HG02840 (cell line): ENCODE data around the gene NMNAT2.
"Not testable (repeated sequence)": the region's sequence is repeated elsewhere in the genome, so short reads cannot be mapped to it uniquely, and the experiment has no call there.

Experiments used
- ATAC-seq: cut with Tn5 transposase; IDR thresholded peaks from one replicate; pipeline ENCODE4 v1.9.1; 2021; ENCODE audit warnings: mild to moderate bottlenecking, moderate library complexity, moderate number of reproducible peaks; ENCODE audit not compliant: unreplicated experiment, low FRiP score

The NMNAT2 gene

DNA sequence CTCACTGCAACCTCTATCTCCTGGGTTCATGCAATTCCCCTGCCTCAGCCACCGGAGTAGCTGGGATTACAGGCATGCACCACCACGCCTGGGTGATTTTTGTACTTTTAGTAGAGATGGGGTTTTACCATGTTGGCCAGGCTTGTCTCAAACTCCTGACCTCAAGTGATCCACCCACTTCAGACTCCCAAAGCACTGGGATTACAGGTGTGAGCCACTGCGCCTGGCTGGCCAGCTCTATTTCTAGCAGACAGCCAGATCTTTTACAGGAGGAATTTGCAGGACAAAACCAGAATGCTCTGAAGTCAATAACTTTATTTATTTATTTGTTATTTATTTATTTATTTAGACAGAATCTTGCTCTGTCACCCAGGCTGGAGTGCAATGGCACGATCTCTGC, 144.2 kb downstream of the NMNAT2 start:
- not testable (repeated sequence) for ATAC-seq

DNA sequence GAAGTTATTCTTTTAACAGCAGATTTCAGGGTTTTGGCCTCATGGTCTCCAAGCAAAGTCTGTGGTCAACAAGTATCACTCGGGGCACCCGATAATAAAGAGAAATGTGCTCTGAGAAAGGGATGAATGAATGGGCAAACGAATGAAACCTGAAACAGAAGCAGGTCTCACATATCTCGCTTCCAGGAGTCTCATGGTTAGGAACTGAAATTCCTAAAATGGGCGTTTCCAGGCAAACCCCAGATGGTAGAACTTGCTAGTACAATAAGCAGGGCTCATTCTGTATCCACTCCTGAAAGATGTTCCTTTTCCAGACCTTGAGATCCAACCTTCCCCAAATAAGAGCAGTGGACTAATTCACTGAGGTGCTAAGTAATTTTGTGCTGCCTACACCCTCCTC, 144.9 kb downstream of the NMNAT2 start:
- ATAC-seq, result no peak

DNA sequence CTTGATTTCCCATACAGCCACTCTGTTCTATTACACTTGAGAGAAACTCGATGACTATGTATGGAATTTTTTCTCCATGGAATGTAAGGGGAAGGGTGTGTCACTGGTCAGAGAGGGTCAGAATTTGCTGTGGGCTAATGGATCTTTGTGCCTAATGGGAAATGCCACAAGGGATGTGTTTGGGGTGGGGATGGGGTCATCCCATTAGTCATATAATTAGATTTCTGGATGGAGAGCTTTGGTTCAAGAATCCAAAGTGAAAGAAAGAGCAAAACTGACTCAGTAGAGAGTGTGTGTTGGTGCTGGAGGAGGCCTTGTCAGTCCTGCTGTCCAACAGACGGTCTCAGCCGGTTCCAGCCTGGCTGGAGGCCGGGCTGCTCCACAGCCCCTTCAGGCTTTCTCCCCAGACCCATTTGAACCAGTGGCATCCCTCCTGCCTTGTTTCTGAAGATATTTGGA, 145.8 kb downstream of the NMNAT2 start:
- ATAC-seq, result no peak

DNA sequence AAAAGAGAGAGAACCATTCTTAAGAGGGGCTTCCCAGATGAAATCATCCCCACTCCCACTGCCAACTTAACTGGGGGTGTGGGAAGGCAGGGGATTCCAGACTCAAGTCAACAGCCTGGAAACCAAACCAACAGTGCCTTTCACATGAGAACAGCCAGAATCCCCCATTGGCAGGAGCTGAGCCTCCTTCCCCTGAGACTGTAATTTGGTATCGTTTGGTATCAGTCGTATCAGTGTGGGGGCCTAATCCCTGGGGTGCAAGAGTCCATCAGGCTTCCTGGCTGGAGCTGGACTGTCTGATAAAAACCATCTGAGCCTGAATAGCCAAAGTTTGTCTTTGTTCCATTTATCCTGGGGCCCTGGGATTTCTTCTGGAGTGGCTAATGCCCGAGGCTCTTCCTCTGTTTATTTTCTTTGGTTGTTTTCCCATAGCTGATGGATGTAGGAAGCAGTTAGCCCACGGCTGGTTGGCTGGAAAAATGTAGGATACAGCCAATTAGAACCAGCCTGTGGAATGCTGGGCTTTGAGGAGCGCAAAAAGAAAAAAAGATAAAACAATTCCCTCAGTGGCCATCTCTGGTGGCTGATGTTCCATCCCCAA, 147.5 kb downstream of the NMNAT2 start:
- ATAC-seq, result no peak

DNA sequence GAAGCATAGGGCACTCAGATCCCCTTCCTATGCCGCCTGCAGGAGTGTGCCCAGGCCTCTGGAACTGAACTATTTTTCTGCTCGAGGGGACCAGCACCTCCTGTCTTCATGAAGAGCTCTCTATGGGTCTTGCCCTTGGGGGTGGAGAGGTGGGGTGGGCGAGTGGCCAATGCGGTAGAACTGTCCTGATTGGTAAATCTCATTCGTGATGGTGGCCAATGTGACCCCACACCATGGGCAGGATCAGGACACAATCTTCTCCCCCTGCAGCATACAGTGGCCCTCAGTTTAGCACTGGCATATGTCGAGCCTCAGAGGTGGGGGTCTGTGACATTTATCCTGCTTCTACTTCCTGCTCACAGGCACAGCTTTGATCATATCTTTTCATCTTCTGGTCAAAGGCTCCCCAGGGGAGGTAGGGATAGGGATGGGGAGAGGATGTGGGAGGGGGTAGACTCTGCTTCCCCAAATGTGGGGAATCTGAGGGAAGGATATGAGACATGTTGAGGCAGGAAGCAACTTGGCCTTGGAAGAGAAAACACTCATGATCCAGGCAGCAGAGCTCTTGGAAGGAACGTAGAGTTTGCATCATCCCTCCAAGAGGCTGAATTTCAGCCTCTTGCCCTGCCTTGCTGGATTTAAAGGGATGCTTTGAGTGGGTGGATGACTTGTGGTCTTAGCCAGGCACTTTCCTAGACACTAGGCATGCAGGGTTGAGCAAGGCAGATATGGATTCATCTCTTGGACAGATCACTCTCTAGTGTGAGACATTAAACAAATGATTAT, 150.3 kb downstream of the NMNAT2 start:
- ATAC-seq, result no peak

DNA sequence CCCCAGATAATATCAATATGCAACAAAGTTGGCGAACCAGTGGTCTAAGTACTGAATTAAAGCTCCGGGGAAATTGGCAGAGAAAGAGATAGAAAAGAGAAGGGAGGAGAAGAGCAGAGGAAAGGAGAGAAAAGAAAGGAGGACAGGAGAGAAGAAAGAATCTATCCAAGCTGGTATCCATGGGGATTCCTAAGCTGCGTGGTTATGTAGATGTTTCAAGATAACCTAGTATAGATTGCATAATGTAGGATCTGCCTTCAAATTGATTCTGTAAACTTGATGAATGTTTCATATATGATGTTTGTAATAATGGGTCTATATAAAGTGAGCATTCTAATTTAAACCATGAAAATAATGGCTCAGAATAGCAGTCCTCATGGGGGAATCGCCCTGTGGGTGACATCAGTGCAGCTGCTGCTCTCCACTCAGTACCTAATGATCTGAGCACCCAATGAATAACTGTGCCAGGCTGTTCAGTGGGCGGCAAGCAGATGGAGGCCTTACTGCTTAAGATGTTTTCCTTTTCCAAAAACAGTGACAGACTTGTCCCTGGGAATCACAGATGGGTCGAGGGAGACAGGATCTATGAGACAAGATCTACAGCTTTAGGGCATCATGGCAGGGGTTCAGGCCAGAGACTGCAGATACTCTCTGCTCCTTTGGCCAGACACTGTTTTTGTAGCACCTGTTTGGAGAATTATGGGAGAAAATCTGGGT, 154.1 kb downstream of the NMNAT2 start:
- ATAC-seq, result no peak

DNA sequence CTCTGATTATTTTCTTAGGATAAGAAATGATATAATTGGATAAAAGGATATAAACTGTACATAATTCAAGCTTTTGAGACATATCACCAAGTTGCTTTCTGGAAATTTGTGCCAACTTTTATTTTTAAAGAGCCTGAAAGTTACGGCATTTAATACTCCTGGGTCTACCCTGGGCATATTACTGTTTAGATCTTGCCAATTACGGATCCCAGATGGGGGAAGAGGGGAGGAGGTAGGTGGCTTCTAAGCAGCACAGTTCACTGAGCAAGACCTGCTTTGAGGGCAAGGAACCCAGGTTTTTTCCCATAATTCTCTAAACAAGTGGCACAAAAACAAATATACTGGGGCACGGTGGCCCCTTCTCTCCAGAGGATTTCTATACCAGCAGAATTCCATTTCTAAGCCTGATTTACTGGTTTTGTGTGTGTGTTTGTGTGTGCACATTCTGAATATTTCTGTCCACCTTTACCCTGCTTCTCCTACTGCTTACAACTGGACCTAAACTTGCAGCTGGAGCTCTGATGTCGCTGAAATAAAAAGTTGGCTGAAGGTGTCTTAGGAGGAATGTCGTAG, 155.5 kb downstream of the NMNAT2 start:
- no peak for ATAC-seq

DNA sequence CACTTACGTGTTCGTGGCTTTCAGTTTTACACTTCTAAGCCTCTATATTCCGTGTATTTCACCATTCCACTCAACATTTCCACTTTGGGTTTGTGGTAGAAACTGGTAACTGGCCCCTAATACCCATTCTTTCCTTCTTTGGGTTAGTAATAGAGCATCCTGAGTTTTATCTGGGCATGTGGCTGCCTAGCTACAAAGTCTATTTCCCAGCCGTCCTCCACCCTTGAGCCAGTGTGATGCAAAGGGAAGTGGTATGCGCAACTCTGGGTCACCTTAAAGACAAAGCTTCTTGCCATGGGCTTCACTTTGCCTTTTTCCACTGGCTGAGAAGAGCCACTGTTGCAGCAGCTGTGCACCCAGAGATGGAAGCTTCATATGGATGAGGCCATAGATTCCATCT, 158.3 kb downstream of the NMNAT2 start:
- ATAC-seq, result no peak

DNA sequence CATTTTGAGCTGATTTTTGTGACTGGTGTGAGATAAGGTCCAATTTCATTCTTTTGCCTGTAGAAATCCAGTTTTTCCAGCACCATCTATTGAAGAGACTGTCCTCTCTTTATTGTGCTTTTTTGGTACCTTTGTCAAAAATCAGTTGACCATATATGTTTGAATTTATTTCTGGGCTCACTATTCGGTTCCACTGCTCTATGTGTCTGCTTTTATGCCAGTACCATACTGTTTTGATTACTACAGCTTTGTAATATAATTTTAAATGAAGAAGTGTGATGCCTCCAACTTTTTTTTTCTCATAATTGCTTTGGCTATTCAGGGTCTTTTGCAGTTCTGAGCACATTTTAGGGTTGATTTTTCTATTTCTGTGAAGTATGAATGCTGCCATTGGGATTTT, 163.1 kb downstream of the NMNAT2 start:
- no peak for ATAC-seq

DNA sequence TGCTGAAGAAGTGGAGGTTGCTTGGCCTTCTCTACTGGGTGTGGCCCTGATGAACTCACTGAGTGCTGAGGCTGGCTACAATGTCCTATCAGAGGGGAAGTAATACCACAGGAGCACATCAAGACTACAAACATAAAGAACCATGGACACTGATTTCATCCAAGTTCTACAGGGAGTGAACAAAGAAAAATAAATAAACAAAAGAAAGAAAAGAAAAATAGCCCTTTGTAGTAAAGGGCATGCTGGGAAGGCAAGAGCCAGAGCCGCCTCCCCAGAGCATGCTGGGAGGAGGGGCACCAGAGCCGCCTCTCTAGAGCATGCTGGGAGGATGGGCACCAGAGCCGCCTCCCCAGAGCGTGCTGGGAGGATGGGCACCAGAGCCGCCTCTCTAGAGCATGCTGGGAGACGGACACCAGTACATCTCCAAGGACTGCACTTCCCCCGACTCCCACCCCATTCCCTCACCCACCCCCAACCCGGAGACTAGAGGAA, 166.2 kb downstream of the NMNAT2 start:
- ATAC-seq, result no peak

DNA sequence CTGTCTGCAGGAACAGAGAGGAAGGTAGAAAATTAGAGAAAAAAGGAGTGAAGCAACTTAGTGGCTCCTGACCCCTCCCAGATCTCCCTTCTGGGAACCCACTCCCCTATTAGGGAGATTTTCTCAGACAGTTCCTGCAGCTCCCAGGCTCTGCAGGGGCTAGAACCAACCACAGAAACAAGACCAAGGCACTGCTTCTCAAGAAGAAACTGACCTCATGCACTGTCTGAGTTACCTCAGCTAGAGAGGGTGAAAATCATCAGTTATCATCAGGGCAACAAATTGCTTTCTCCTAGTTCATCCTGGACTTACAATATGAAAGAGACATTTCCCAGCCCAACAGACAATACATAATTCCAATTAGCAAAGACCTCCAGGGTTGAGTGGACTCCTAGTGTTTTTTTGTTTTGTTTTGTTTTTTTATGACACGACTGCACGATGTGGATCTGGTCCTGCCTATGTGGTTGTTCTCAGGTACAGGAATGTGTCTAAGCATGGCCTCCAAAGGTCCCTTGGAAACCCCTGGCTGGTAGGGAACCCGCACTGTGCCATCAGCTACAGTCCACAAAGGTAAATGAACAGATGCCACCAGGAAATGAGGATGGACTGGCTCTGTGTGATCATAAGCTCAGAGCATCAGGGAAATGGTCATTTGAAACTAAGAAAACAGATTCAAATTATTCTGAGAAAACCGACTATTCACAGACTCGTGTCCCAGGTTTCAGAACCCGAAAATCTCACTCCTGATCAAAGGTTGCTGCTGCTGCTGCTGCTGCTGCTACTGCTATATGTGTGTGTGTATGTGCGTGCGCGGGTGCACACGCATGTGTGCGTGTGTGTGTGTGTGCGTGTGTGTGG, 166.8 kb downstream of the NMNAT2 start:
- ATAC-seq, result no peak

DNA sequence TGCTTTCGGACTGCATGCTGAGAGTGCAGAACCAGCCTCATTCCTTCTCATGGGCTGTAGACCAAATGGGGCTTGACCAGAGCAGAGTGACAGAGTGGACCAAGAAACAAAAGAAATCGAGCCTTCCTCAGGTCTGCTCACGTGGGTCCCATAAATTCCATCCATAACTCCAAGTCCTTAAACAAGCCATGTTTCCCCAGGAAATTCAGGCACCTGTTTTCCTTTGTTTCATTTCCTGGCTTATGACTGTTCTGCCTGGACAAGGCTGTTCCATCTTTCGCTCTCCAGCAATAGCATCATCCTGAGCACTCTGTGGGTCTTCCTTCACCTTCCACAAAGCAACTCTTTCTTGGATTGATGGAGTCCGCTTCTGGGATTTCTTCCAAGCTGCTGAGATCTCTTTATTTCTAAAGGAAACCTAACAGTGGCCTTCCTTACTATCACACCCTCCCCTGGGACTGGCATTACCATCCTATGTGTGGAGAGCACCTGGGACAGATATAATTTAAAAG, 168.2 kb downstream of the NMNAT2 start:
- ATAC-seq, result no peak

DNA sequence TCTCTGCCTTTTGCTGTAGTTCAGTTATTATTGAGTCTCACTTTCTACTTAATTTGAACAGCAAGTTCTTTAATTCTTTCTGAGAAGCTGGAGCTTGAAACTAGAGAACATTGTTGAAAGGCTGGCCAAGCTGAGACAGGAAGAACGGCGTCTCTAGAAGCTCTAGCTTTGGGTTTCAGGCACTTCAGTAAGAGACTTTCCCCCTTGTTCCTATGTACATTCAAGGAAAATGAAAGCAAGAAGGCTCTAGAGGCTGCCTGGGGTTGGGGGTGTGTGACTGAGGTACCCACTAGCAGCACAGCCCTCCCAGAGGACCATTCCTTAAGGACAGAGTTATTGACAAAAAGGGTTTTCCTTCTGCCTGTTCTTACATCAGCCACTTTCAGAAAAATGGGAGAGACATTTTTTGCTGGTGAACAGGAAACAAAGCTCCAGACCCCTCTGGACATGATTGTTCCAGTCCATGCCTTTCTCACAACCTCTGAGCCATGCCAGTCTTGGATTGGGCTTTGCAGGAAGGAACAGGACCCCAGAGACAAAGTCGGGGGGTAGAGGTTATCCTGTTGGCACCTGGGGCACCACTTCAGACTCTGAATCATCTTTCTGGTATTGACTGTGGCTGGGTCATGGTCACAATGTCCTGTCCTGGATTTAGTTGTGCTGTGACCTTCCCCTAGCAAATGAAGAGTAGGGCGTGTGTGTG, 169.0 kb downstream of the NMNAT2 start:
- no peak for ATAC-seq

DNA sequence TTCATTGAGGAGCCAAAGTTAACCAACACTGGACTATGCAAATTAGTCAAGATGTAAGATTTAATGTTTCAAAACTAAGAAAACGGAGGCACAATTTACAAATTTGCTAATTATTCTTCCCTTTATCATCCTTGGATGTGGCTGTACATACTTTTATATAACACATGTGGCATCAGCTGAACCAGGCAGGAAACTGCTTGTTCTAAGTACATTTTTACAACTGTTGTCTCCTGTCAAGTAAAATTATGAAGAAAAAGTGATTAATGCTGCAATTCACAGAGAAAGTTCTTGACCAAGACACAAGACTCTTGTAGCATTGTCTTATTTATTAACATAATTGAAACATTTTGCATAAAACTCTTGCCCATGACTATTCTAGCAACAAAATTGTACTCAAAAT, 170.2 kb downstream of the NMNAT2 start:
- no peak for ATAC-seq

DNA sequence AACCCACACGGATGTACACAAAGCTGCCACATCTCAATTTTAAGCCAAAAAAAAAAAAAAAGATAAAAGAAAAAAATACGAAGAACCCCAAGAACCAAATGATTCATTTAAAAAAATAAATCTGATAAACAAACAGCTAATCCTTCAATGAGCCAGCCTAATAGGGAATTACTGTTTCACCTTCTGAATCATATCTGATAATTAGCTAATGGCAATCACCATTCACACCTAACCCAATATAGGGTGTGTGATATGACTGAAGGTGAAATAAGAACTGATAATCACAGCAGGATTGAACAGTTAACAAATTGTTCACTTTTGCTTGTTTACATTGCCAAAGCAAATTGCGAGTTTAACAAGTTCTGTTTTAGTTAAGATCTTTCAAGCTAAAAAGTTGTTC, 170.7 kb downstream of the NMNAT2 start:
- ATAC-seq, result no peak

DNA sequence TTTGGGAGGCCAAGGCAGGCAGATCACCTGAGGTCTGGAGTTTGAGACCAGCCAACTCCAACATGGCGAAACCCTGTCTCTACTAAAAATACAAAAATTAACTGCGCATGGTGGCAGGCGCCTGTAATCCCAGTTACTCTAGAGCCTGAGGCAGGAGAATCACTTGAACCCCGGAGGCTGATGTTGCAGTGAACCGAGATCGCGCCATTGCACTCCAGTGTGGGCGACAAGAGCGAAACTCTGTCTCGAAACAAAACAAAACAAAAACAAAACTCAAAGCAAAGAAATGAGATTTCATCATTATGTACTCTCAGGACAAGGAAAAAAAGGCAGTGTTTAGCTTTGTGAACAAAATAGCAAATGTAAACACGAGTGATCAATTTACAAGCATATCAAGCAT, 171.1 kb downstream of the NMNAT2 start:
- ATAC-seq, result no peak

DNA sequence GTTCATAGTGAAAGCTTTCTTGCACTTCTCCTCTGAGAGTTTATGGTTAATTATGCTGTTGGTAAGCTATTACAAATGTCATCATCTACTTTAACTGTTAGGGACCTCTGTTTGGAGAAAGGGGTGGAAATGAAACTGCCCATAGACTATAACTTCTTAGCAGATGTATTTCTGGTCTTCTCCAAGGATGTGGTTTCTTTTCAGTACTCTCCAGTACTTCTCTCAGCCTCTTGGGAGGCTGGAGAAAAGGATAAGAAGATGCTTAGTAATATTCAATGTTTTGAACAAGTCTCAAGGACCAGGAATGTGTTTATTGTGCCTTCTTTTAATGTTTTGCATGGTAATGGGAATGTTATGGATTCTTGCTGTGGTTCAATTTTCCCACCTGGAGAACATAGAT, 171.7 kb downstream of the NMNAT2 start:
- ATAC-seq, result no peak

DNA sequence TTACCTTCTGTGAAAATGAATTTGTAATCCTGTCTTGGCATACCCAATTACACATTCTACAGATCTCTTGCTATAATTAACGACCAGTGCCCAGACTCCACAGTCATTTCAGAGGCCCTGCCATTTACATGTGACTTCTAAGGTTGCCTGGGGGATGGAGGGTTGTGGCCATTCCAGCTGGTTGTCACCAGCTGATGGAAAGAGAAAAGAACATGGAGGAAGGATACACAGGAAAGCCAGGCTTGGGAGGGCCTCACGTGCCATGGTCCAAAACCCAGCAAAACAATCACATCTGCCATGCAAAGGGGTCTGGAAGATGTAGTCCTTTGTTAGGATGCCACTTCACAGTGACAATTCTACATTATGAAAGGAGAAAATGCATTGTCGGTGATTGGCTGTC, 172.8 kb downstream of the NMNAT2 start:
- no peak for ATAC-seq

DNA sequence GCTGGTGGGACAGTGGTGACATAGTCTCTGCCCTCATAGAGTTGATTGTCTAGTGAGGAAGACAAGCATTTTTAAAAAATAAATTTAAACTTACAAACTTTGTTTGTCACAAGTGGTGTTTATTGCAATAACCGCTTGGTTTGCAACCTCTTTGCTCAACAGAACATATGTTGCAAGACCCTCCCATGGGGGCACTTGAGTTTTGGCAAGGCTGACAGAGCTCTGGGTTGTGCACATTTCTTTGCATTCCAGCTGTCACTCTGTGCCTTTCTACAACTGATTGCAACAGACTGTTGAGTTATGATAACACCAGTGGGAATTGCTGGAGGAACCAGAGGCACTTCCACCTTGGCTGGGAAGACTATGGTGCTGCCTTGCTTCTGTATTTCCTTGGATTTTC, 173.7 kb downstream of the NMNAT2 start:
- no peak for ATAC-seq
